Measurements from ENCODE around the gene IGF2BP2. TPM values are rescaled to one million over a fixed set of nuclear protein-coding genes. Genes with fewer than 3 reads are reported as not detected.

Gene IGF2BP2
- total and polyA plus RNA-seq, 2 of the 4 experiments (the other 2 are of a cell fraction) = 23.4 to 88.2 TPM

- Histone ChIP-seq H3K36me3 (ENCODE audit: control insufficient read depth, insufficient read depth, low read length) (0 out of 2 replicates have a peak, but pooled peaks cover 3% of the 10 kb centered on the region), H3K56ac (ENCODE audit: extremely low read depth, insufficient read depth, low read length) (peak overlapping the region; percentile 81), H4K20me1 (ENCODE audit: insufficient read depth, low read length) (peaks cover 25% of the 10 kb centered on the region; the same call in 1 of the 2 replicates), H4K5ac (ENCODE audit: low read depth, low read length) (peak overlapping the region; percentile 96), H2AK5ac (ENCODE audit: low read depth, low read length) (peak overlapping the region; percentile 95), H3K18ac (ENCODE audit: low read depth, low read length) (peak overlapping the region; percentile 86), H2AK9ac (replicated peaks; ENCODE audit: low read depth, low read length, poor library complexity) (peak overlapping the region; percentile 99), H2BK20ac (ENCODE audit: low read depth, low read length) (no peak overlapping the region; the same call in 1 of the 2 replicates), H4K8ac (ENCODE audit: low read depth in 2 of 2, low read length in 2 of 2) (peak overlapping the region; percentile 49 to 84; a peak in 3 of 4 replicates), H3K9ac (ENCODE audit: low read depth, low read length) (peak overlapping the region; percentile 99), H3K9me3 (ENCODE audit: control insufficient read depth, insufficient read depth, low read length) (no peaks in the 10 kb centered on the region), H3K4me1 (ENCODE audit: control insufficient read depth, insufficient read depth, low read length) (peaks cover 4% of the 10 kb centered on the region), H3K4me2 (ENCODE audit: low read depth, low read length) (0 out of 2 replicates have a peak overlapping the region, but pooled peaks have one; percentile 34), H3K23ac (ENCODE audit: low read depth, low read length) (peak overlapping the region; percentile 98), H2AFZ (replicated peaks; ENCODE audit: low read length, poor library complexity) (peak overlapping the region; percentile 85), H2BK5ac (ENCODE audit: low read depth, low read length, poor library complexity, severe bottlenecking) (peak overlapping the region; percentile 96), H3K4ac (ENCODE audit: low read depth, low read length) (peak overlapping the region; percentile 80), H3K4me3 (ENCODE audit: insufficient read depth, low read depth, low read length) (peak overlapping the region; percentile 88), H2BK120ac (ENCODE audit: low read depth, low read length) (peak overlapping the region; percentile 56), H3K14ac (replicated peaks; ENCODE audit: low read depth, low read length) (peak overlapping the region; percentile 91), H3K27me3 (ENCODE audit: control insufficient read depth, insufficient read depth, low read length) (no peaks in the 10 kb centered on the region), H4K91ac (ENCODE audit: insufficient read depth, low read depth, low read length) (peak overlapping the region; percentile 91), H2BK15ac (ENCODE audit: low read depth, low read length) (peak overlapping the region; percentile 72; the same call in 1 of the 3 replicates), H3K79me1 (ENCODE audit: low read depth in 1 of 2, low read length in 2 of 2) (peaks cover 20 to 25% of the 10 kb centered on the region in 2 experiments), H3K9me1 (ENCODE audit: insufficient read depth, low read length) (peaks cover 3% of the 10 kb centered on the region; the same call in 1 of the 2 replicates), H3K27ac (ENCODE audit: insufficient read depth, low read length) (peak overlapping the region; percentile 100)
- DNase-seq (no peak), ATAC-seq (ENCODE audit: low read depth) (peak; percentile 12)
- ChIA-PET POLR2A (ENCODE audit: unreplicated experiment) (interaction anchor here (0.6 to 0.7 kb wide), 2 partner anchors 30 to 81 kb away, joined by 3 read pairs; no protein-coding TSS in a partner anchor), CTCF (interaction anchor here (1.5 kb wide), 1 partner anchor 92 kb away, joined by 3 read pairs; no protein-coding TSS in a partner anchor)
- dilution Hi-C loops (cut with HindIII; ENCODE audit: low sequenced_read_pairs, unreplicated experiment) (no loop called here), intact Hi-C loops (cut with micrococcal nuclease) (loop anchor here (2.0 kb wide), 1 partner anchor 82 kb away; no protein-coding TSS in a partner anchor), in situ Hi-C loops (cut with MboI; ENCODE audit: low sequenced_read_pairs) (no loop called here)
- WGBS, 2 experiments (ENCODE audit: extremely low coverage in 2 of 2, insufficient read length in 1 of 2) = 0% methylated on average over 25 of the region's 89 CpGs; no CpG with 5 or more reads in 1 of the 2 experiments
- TF ChIP-seq CHD1 (IDR thresholded peaks at IDR 0.05; ENCODE audit: low read depth, low read length) (0 out of 2 replicates have a peak, but pooled peaks have one; percentile 55), NFE2L2 (IDR thresholded peaks at IDR 0.05; ENCODE audit: low read depth, low read length) (no peak), MXI1 (IDR thresholded peaks at IDR 0.05; ENCODE audit: borderline replicate concordance, low read depth, low read length) (no peak; the same call in 1 of the 2 replicates), POLR2A (IDR thresholded peaks at IDR 0.05; ENCODE audit: low read depth, low read length) (no peak; the same call in none of the 2 replicates), CEBPB (IDR thresholded peaks at IDR 0.05; ENCODE audit: low read depth, low read length) (no peak), ELK1 (IDR thresholded peaks at IDR 0.05; ENCODE audit: borderline replicate concordance, low read depth, low read length) (no peak), MAZ (IDR thresholded peaks at IDR 0.05; ENCODE audit: borderline replicate concordance, low read depth, low read length) (no peak; the same call in 1 of the 2 replicates), SMC3 (IDR thresholded peaks at IDR 0.05; ENCODE audit: low read depth, low read length) (no peak), RFX5 (IDR thresholded peaks at IDR 0.05; ENCODE audit: low read depth, low read length) (no peak)
- BruUV-seq (replicated peaks) = no TSS peak
These were observed 514 bp downstream of the IGF2BP2 start for GRCh38 chr3:185824051-185825005.
